Endothelial cell of umbilical vein (primary cell): ENCODE measurements around the gene GLB1L2. TPM values are rescaled to one million over a fixed set of nuclear protein-coding genes. Genes with fewer than 3 reads are reported as not detected.

Source experiments
- BruUV-seq: library from RNA; stranded (reverse); fragments of 400-500 nt; replicated peaks from 2 replicates; lab custom pipeline; 2021; lab: Mats Ljungman, UMichigan
- CTCF ChIA-PET: fragments of 300-600, 350-600 bp; sonication (Branson Sonifier 250); formaldehyde crosslinking; loops from one replicate; lab custom pipeline; 2021; ENCODE audit warnings: antibody characterized with exemption, inconsistent platforms; lab: Charles Lee
- POLR2A ChIA-PET: fragments of 300-600, 350-600 bp; sonication (Branson Sonifier 250); formaldehyde crosslinking; loops from one replicate; lab custom pipeline; 2021; ENCODE audit warnings: antibody characterized with exemption, inconsistent platforms; lab: Charles Lee
- DNase-seq: peaks from one replicate; pipeline ENCODE4 v3.0.0-alpha.2; 2011; ENCODE audit warnings: low read depth, low spot score
- FAIRE-seq: peaks from 2 replicates; lab custom pipeline; 2011; peaks lifted over from hg19 to GRCh38; lab: Jason Lieb, UNC
- H2AFZ ChIP-seq: 2 replicates; pipeline ENCODE4 v1.6.0; 2012; ENCODE audit warnings: low read depth, low read length, control low read depth, inconsistent platforms
- H3K27ac ChIP-seq: 2 replicates; pipeline ENCODE4 v1.5.1; 2011; ENCODE audit warnings: low read depth, mild to moderate bottlenecking, control low read depth, low read length, moderate library complexity; ENCODE audit not compliant: insufficient read depth
- H3K27me3 ChIP-seq, 2 experiments: 2 replicates each; pipeline versions ENCODE4 v1.6.0 to v1.6.1; 2011; ENCODE audit warnings: low read length in 2 of 2, mixed read lengths in 1 of 2; ENCODE audit not compliant: control insufficient read depth in 2 of 2, insufficient read depth in 2 of 2
- H3K36me3 ChIP-seq, 2 experiments: 2 replicates in 1 of 2; 3 replicates in 1 of 2; pipeline ENCODE4 v1.5.1; 2011; ENCODE audit warnings: low read length in 2 of 2, mild to moderate bottlenecking in 1 of 2, moderate library complexity in 1 of 2; ENCODE audit not compliant: control insufficient read depth in 2 of 2, insufficient read depth in 2 of 2; ENCODE audit errors: extremely low read depth in 1 of 2
- H3K4me1 ChIP-seq: 3 replicates; pipeline ENCODE4 v1.5.1; 2011; ENCODE audit warnings: mild to moderate bottlenecking, low read length; ENCODE audit not compliant: control insufficient read depth, insufficient read depth; ENCODE audit errors: extremely low read depth
- H3K4me2 ChIP-seq: 2 replicates; pipeline ENCODE4 v1.6.1; 2011; ENCODE audit warnings: low read length, control low read depth, mixed read lengths; ENCODE audit not compliant: insufficient read depth
- H3K4me3 ChIP-seq, 3 experiments: fragments of 200-600 bp in 1 of 3; sonication (generic), shearing (Covaris generic) in 1 of 3; replicated peaks in 1 of 3; 2 replicates each; pipeline ENCODE4 v1.5.1; 2011 to 2016; ENCODE audit warnings: control low read depth in 3 of 3, low read length in 3 of 3, mild to moderate bottlenecking in 2 of 3, inconsistent platforms in 1 of 3, low read depth in 1 of 3, moderate library complexity in 1 of 3; ENCODE audit not compliant: insufficient read depth in 1 of 3
- H3K79me2 ChIP-seq: 2 replicates; pipeline ENCODE4 v1.6.0; 2012; ENCODE audit warnings: low read length, inconsistent platforms; ENCODE audit not compliant: control insufficient read depth, insufficient read depth
- H3K9ac ChIP-seq: replicated peaks from 2 replicates; pipeline ENCODE3; 2011; ENCODE audit warnings: low read length, control low read depth; ENCODE audit not compliant: insufficient read depth; ENCODE audit errors: extremely low read depth
- H3K9me1 ChIP-seq: replicated peaks from 3 replicates; pipeline ENCODE4 v1.6.0; 2011; ENCODE audit warnings: mild to moderate bottlenecking, low read length; ENCODE audit not compliant: control insufficient read depth, insufficient read depth; ENCODE audit errors: extremely low read depth
- H3K9me3 ChIP-seq: replicated peaks from 2 replicates; pipeline ENCODE4 v1.5.1; 2012; ENCODE audit warnings: low read length, inconsistent platforms; ENCODE audit not compliant: control insufficient read depth, insufficient read depth
- H4K20me1 ChIP-seq: replicated peaks from 2 replicates; pipeline ENCODE3; 2011; ENCODE audit warnings: mild to moderate bottlenecking, low read length; ENCODE audit not compliant: control insufficient read depth, insufficient read depth; ENCODE audit errors: extremely low read depth
- EZH2 ChIP-seq: IDR thresholded peaks from 2 replicates; pipeline ENCODE4 v1.6.1; 2012; ENCODE audit warnings: borderline replicate concordance, low read depth, mild to moderate bottlenecking, moderate library complexity, low read length, inconsistent platforms; ENCODE audit not compliant: severe bottlenecking
- FOS ChIP-seq: IDR thresholded peaks from 2 replicates; pipeline ENCODE4 v1.6.1; 2011; ENCODE audit warnings: mild to moderate bottlenecking, low read length, moderate library complexity, borderline replicate concordance; ENCODE audit not compliant: insufficient read depth
- GATA2 ChIP-seq: IDR thresholded peaks from 2 replicates; pipeline ENCODE4 v1.7.0; 2011; ENCODE audit warnings: low read depth, mild to moderate bottlenecking, moderate library complexity, mixed read lengths, low read length; ENCODE audit not compliant: insufficient read length, insufficient read depth
- JUN ChIP-seq: IDR thresholded peaks from 2 replicates; pipeline ENCODE4 v1.6.1; 2011; ENCODE audit warnings: borderline replicate concordance, low read depth; ENCODE audit not compliant: insufficient read length, insufficient read depth
- MYC ChIP-seq: IDR thresholded peaks from one replicate; pipeline ENCODE4 v1.6.1; 2011; ENCODE audit warnings: mild to moderate bottlenecking, low read depth, low read length
- POLR2A ChIP-seq: IDR thresholded peaks from 2 replicates; pipeline ENCODE4 v1.6.1; 2012; ENCODE audit warnings: low read depth, mild to moderate bottlenecking, control low read depth, low read length
- POLR2AphosphoS5 ChIP-seq: IDR thresholded peaks from 2 replicates; pipeline ENCODE4 v1.6.1; 2012; ENCODE audit warnings: low read depth, mild to moderate bottlenecking, control low read depth, low read length, moderate library complexity; ENCODE audit not compliant: insufficient read depth
- dilution Hi-C: fragments of 300-500 bp; cut with MboI; formaldehyde crosslinking; loops from one replicate; pipeline ENCODE4 v1.15.0; 2019; ENCODE audit warnings: low sequenced_read_pairs; ENCODE audit not compliant: extremely low pct_ligation_motif_present
- intact Hi-C: fragments of 100-400 bp; cut with micrococcal nuclease; formaldehyde crosslinking; loops from one replicate; pipeline ENCODE4 v1.10.0; 2022
- polyA plus RNA-seq, 4 experiments: library from polyadenylated mRNA; depleted of rRNA in 3 of 4; stranded (reverse) in 3 of 4; unstranded in 1 of 4; fragments of >200 nt; gene quantifications; 2 replicates each; pipeline versions ENCODE4 v1.2.1 to v1.2.3, GENCODE V29; 2011 to 2012; ENCODE audit warnings: missing spikeins in 1 of 4
- total RNA-seq: library from RNA; stranded (reverse); gene quantifications from 2 replicates; pipeline ENCODE4 v1.2.3, GENCODE V29; 2021
- TF ChIP-seq, protein P1 (sequence below), 2 donors: IDR thresholded peaks; 1 replicate in 1 of 2; 2 replicates in 1 of 2; pipeline ENCODE4 v1.5.1; 2011; ENCODE audit warnings: low read length in 2 of 2, mild to moderate bottlenecking in 2 of 2, moderate library complexity in 2 of 2, control low read depth in 1 of 2, inconsistent platforms in 1 of 2, low read depth in 1 of 2; ENCODE audit not compliant: insufficient read depth in 1 of 2; ENCODE audit errors: extremely low read depth in 1 of 2
- TF ChIP-seq, protein P2 (sequence below): IDR thresholded peaks from 2 replicates; pipeline ENCODE4 v1.6.1; 2011; ENCODE audit not compliant: insufficient read depth, insufficient read length

The GLB1L2 gene
- total and polyA plus RNA-seq, 2 donors (not counting 3 experiments of a cell fraction or from before 2014, with no cell fraction given), result 0.55 to 0.59 TPM

DNA sequence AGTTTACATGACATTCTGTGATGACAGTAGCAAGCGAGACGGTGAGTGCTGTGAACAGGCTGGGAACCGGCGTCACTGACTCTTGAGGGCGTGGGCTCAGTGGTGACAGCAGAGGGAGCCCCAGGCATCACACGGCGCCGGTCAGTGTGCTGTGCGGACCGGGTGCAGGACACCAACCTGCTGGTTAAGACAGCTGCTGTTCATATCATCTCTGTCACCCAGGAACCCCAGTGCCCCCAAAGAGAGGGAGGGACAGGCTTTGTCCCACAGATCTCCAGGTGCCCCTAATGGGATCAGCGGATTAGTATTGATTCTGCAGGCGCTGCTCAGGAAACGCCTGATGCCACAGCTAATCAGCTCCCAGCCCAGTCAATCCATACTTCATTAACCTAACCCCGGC is 61.9 kb downstream of the GLB1L2 start:
- Histone ChIP-seq H3K4me2 (no peak overlapping the region), H3K36me3 (no peaks in the 10 kb centered on the region), H4K20me1 (no peaks in the 10 kb centered on the region), H3K4me1 (no peaks in the 10 kb centered on the region), H3K4me3 (no peak overlapping the region), H3K79me2 (no peaks in the 10 kb centered on the region), H3K9ac (no peak overlapping the region), H2AFZ (no peak overlapping the region), H3K27ac (no peak overlapping the region), H3K9me3 (no peaks in the 10 kb centered on the region), H3K27me3 (no peaks in the 10 kb centered on the region), H3K9me1 (no peaks in the 10 kb centered on the region)
- CTCF ChIA-PET, result no interaction called here
- DNase-seq (no peak), FAIRE-seq (no peak)
- BruUV-seq, result no TSS peak
- intact Hi-C loops (no loop called here), dilution Hi-C loops (no loop called here)
- TF ChIP-seq MYC, result no peak
- TF ChIP-seq, protein P1, sequence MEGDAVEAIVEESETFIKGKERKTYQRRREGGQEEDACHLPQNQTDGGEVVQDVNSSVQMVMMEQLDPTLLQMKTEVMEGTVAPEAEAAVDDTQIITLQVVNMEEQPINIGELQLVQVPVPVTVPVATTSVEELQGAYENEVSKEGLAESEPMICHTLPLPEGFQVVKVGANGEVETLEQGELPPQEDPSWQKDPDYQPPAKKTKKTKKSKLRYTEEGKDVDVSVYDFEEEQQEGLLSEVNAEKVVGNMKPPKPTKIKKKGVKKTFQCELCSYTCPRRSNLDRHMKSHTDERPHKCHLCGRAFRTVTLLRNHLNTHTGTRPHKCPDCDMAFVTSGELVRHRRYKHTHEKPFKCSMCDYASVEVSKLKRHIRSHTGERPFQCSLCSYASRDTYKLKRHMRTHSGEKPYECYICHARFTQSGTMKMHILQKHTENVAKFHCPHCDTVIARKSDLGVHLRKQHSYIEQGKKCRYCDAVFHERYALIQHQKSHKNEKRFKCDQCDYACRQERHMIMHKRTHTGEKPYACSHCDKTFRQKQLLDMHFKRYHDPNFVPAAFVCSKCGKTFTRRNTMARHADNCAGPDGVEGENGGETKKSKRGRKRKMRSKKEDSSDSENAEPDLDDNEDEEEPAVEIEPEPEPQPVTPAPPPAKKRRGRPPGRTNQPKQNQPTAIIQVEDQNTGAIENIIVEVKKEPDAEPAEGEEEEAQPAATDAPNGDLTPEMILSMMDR (IDR thresholded peaks at IDR 0.05; ENCODE audit: extremely low read depth in 1 of 2, insufficient read depth in 1 of 2, low read depth in 1 of 2, low read length in 2 of 2), result no peak
- no peak for TF ChIP-seq EZH2
- TF ChIP-seq POLR2AphosphoS5, result no peak
- no peak for TF ChIP-seq JUN
- no peak for TF ChIP-seq FOS
- TF ChIP-seq, protein P2, sequence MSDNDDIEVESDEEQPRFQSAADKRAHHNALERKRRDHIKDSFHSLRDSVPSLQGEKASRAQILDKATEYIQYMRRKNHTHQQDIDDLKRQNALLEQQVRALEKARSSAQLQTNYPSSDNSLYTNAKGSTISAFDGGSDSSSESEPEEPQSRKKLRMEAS, result no peak
- no peak for TF ChIP-seq POLR2A
- TF ChIP-seq GATA2, result no peak
- POLR2A ChIA-PET, result no interaction called here
